HG03558 (cell line): ENCODE results near the gene CORT.
A peak's percentile ranks its signal among the peaks of the same experiment; 100 is the strongest.
"Not testable (repeated sequence)": the region's sequence is repeated elsewhere in the genome, so short reads cannot be mapped to it uniquely, and the experiment has no call there.

Experiments
- ATAC-seq: cut with Tn5 transposase; IDR thresholded peaks from one replicate; pipeline ENCODE4 v1.9.1; 2021; ENCODE audit warnings: moderate number of reproducible peaks; ENCODE audit not compliant: unreplicated experiment; ENCODE audit errors: extremely low read depth

Gene CORT

DNA sequence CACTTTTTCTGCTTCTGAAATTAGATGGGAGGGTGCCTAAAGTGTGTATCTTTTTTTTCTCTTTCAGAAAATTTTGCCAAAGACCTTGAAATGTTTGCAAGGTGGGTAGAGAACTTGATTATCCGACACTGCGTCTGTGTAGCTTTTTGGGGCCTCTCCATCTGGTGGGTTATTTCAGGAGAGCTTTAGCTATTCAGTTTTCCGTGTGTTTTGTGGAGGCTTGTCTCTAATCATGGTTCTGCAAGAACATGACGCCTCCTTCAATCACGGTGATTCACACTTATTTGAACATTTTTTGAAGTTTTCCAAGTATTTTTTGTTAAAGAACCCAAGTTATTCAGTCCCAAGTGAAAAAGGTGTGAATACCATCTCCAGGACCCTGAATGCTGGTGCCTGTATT, 15.2 kb upstream of the CORT start:
- ATAC-seq = no peak

DNA sequence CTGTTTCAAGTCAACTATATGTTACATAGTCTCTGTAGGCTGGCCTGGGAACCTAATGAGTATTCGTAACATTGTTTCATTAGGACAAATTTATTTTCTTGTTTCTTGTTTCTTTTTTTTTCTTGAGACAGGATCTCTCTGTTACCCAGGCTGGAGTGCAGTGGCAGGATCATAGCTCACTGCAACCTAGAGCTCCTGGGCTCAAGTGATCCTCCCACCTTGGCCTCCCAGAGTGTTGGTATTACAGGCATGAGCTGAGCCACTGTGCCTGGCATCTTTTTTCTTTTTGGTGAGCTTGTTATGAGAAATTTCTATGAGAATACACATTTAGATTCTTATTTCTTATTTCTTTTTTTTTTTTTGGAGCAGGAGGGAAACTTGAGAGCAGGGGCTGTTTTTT, 12.8 kb upstream of the CORT start:
- no peak for ATAC-seq

DNA sequence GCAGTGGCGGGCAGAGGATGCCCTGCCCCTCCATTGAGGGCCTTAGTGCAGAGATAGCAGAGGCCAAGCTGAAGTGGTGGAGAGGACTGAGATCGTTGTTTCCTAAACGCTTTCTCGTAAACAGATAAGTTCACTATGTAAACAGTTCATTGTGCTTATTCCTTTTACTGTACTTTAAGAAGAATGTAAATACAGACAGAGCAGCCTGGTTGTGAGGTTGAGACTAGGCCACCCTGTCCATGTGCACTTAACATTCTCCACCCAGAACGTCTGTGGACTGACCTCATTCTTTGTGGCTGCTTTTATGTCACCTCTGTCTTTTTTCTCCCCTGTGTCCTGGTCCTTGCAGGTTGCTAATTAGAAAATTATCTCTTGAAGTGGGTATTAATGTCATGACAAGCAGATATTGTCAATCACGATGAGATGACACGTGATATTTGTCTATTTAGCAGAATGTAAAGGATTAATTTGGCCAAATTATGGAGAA, 11.1 kb upstream of the CORT start:
- no peak for ATAC-seq

DNA sequence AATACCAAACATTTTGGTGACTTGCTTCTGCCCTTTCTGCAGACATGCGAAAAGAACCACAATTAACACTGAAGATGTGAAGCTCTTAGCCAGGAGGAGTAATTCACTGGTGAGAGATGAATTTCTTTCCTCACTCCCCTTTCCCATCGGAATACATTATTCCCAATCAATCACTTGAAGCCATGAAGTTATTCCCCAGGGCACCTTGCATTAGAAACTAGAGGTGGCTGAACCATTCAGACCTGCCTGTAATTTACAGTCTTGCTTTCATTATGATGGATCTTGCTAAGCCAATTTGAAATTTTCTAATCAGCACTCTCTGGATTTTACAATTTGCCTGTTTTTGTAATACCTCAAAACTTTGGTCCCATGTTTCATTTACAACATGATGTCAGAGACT, 9.5 kb upstream of the CORT start:
- no peak for ATAC-seq

DNA sequence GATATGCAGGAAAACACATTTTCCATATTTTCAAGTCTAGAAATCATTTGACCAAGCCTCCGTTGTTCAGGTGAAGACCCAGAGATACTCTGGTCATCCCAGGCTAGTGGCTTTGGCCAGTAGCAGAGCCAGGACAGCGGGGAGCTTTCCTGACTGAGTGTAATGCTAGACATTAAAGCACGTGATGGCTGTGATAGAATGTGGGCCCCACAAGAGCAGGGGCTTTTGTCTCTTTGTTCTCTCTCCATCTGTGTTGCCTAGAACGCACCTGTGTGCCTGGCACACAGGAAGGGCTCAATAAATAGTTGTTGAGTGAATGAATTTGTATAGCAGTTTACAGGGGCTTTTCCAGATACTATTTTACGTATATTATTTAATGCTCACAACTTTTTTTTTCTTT, 9.0 kb upstream of the CORT start:
- ATAC-seq = no peak

DNA sequence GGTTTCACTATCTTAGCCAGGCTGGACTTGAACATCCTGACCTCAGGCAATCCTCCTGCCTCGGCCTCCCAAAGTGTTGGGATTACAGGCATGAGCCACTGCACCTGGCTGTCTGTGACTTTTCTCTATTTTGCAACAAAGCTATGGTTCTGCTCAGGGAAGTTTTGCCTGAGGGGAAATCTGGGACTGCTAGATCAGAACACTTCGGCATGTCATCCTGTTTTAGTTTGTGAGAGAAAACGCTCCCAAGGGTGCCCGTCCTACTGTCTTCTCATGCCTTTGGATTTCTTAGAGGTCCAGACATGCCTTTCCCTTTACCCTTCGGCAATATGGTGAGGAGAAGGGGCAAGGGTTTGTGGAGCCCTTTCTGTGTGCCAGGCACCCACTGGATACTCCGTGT, 5.6 kb upstream of the CORT start:
- no peak for ATAC-seq

DNA sequence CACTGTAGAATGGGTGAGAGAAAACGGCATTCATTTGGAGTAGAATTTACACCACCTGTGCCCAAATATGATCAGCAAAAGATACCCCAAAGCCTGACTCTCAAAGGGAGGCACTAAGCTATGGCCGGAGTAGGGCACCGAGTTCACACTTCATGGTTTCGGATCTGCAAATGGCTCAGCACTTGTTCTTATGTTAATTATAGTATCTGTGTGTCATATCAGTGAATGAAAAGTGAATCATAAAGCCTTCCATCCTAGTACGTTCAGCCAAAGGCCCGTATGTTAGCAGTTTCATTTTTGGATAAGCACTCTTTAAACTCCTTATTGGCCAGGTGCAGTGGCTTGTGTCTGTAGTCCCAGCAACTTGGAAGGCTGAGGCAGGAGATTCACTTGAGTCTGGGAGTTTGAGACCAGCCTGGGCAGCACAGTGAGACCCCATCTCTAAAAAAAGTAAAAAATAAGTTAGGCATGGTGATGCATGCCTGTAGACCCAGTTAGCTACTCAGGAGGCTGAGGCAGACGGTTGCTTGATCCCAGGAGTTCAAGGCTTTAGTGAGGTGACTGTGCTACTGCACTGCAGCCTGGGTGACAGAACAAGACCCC, 4.9 kb upstream of the CORT start:
- no peak for ATAC-seq

DNA sequence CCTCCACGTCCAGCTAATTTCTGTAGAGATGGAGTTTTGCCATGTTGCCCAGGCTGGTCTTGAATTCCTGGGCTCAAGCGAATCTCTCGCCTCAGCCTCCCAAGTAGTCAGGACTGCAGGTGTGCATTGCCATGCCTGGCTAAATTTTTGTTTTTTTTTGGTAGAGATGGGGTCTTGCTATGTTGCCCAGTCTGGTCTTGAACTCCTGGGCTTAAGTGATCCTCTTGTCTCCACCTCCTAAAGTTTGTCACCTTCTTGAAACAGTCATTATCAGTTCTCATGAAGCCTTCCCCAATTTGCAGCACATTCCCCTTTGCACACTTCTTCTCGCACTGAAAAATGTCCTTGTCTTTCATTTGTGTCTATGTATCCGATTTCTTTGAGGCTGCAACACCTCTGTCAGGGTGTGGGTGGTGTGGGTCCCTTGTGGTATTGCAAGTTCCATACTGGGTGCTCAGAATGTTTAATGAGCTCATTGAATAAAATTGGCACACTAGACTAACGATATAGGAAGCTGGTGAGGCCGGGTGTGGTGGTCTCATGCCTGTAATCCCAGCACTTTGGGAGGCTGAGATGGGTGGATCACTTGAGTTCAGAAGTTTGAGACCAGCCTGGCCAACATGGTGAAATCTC, 2.9 kb upstream of the CORT start:
- ATAC-seq = no peak

DNA sequence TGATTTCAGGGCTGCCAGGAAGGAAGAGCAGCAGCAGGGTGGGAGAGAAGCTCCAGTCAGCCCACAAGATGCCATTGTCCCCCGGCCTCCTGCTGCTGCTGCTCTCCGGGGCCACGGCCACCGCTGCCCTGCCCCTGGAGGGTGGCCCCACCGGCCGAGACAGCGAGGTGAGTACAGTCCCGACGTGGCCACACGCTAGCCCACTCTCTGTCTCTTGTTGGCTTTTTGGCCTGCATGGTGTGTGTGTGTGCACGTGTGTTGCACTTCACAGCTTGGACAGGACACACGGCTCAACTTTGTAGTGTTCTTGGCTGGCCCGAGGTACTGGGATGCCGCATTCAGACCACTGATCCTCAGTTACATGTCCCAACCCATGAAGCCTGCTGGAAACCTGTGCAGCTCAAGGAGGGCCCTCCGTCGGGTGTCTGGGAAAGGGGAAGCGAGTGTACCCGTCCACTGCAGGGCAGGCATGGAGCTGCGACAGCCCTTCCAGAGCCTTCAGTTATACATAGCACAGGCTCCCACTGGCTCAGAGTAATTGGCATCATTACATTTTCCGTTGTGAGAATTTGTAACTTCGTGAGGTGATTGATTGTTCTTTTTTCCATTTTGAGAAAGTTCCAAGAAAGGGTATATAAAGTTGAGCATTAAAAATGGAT, 454 bp downstream of the CORT start:
- ATAC-seq = no peak

DNA sequence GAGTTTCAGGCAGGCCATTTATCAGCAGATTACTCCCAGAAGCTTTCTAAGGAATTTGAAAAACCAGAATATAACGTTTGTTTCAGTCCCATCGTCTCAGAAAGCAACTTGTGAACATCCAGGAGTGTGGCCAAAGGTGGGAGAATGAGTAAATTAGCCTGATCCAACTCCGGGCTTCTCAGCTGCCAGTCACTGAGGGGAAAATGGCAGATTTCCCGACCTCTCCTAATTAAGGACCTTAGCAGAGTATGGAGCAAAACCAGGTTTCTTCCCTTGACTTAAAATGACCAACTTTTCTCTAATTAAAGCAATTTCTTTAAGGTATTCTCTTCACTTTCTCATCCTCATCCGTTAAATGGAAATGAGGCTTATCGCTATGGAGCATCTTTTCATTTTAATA, 1.0 kb downstream of the CORT start:
- no peak for ATAC-seq

DNA sequence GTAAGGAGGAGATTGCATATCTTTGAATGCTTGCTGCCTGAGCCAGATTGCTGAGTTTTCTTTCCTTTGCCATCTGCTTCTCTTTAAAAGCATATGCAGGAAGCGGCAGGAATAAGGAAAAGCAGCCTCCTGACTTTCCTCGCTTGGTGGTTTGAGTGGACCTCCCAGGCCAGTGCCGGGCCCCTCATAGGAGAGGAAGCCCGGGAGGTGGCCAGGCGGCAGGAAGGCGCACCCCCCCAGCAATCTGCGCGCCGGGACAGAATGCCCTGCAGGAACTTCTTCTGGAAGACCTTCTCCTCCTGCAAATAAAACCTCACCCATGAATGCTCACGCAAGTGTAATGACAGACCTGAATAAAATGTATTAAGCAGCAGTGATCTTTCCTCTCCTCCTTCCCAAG, 1.5 kb downstream of the CORT start:
- ATAC-seq = no peak

DNA sequence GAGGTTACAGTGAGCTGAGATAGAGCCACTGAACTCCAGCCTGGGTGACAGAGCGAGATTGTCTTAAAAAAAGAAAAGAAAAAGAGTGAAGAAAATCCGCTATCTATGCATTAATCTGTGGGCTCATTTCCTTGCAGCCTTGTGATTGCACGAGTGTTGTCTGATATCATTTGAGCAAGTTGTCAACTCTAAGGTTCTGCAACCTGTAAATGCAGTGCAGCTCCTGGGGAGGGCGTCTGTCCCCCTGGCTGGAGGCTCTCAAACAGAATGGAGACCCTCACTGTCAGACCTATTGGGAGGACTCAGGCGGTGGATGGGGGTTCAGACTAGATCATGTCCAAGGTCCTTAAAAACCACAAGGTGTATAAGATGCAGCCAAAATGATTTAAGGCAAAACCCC, 6.2 kb downstream of the CORT start:
- ATAC-seq = no peak

DNA sequence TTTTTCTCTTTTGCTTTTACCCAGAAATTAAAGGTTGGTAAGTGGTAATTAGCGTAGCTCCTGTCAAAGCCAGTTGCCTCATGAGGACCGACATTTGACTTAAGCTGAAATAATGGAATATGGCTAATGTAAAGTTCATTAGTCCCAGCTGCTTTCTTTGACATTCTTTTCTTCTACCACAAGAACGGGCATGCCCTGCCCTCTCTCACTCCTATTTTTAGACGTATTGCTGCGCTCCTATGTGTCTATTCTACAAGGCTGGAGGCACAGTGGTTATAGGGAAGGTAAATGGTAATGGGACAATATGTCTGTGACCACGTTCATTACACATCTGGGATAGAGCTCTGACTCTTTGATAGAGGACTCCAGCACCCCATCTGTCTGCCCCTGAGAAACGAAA, 6.8 kb downstream of the CORT start:
- no peak for ATAC-seq

DNA sequence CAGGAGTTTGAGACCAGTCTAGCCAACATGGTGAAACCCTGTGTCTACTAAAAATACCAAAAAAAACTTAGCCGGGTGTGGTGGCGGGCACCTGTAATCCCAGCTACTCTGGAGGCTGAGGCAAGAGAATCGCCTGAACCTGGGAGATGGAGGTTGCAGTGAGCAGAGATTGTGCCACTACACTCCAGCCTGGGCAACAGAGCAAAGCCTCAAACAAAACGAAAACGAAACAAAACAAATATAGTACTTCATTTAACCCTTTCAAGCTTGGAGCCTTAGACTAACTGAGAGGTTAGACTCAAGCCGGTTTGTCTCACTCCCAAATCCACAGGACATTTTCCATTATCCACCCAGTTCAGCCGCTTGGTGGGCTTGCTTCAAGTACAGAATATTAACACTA, 7.6 kb downstream of the CORT start:
- not testable (repeated sequence) for ATAC-seq

DNA sequence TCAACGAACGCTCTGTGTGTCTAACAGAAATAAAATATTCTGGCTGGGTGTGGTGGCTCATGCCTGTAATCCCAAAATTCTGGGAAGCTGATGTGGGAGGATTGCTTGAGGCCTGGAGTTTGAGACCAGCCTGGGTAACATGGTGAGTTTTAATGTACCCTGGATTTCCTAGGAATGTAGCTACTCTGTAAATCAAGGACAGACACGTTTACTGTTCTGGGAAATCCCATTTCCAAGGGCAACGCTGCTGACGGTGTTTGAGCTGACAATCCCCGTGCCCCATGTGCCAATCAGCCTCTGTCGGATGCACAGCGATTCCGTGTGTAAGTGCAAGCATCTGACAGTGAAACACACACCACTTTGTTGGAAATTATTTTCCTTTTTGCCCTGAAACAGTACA, 8.0 kb downstream of the CORT start:
- no peak for ATAC-seq

DNA sequence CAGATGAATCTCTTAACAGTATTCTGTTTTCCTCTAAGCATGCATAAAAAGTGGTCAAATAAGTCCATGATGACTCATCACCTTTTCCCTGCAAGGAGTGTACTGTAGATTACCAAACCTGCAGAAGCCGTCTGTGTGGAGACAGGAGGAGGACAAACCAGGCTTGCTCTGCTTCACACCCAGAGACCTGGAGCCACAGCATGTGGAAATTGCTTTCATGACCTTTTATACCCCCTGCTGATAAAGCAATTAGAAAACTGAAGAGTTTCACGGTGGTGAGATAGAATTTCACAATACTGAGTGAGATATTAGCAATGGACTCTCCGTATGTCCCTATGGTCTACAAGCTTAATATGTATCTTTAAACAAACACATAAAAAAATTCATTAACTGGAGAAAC, 9.4 kb downstream of the CORT start:
- ATAC-seq = no peak

DNA sequence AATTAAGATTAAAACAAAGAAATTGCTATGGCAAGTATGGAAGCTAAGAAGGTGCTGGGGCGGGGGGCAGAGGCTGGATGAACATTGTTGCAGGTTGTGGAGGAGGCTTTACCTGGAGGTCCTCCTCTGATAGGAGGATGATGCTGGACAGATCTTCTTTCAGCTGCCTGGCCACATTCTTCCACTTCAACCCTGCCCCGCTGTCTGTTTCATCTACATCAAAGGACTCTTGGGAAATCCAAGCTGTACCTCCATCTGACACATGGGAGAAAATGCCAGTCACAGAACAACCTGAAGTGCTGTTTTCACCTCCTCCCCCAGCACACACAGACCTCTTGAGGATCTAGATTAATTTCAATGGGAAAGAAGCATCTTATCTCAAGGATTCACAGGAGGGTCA, 17.2 kb downstream of the CORT start:
- no peak for ATAC-seq

DNA sequence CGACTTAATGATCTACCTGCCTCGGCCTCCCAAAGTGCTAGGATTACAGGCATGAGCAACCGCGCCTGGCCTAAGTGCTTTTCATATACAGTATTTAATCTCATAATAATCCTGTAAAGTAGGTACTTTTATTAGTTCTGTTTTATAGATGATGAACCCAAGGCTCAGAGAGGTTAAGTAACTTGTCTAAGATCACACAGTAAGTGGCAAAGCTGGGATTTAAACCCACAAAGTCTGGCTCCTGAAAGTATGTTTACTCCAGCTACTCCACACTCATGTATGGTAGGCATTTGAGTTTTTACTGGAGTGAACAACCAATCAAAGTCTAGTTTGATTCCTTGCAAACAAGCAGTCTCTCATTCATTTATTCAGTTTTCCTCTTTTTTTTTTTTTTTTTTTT, 20.2 kb downstream of the CORT start:
- no peak for ATAC-seq

DNA sequence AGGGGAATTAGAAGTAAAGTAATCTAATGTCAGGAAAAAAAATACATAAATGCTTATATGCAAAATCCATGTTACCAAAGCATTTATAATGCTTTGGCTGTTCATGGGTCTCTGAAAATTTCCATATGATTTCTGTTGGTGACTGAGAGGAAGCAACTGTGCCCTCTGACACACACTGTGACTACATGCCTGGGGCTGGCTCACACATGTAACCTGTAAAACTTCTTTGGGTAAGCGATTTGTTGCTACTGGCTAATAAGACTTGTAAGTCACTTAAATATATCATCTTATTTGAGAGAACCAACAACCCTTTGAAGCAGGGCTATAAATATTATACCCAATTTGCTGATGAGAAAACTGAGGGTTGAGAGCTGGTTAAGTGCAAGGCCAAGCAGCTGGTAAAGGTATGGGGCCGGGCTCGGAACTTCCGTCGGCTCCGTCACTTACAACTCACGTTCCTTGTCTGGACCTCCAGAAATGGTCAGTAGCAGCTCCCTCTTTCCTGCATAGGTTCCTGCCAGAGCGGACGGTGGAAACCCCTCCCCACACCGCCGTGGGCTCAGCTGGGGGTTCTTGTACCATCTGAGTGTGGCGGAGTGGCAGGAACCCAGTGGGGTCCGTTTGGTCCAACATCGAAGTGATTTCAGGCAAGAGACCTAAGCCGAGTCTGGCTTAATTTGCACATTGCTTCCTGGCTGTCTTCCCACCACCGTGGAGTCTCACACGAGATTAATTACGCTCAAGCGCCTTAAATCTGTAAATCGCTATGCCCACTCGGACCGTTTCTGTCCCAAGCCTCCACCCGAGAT, 21.8 kb downstream of the CORT start:
- no peak for ATAC-seq

DNA sequence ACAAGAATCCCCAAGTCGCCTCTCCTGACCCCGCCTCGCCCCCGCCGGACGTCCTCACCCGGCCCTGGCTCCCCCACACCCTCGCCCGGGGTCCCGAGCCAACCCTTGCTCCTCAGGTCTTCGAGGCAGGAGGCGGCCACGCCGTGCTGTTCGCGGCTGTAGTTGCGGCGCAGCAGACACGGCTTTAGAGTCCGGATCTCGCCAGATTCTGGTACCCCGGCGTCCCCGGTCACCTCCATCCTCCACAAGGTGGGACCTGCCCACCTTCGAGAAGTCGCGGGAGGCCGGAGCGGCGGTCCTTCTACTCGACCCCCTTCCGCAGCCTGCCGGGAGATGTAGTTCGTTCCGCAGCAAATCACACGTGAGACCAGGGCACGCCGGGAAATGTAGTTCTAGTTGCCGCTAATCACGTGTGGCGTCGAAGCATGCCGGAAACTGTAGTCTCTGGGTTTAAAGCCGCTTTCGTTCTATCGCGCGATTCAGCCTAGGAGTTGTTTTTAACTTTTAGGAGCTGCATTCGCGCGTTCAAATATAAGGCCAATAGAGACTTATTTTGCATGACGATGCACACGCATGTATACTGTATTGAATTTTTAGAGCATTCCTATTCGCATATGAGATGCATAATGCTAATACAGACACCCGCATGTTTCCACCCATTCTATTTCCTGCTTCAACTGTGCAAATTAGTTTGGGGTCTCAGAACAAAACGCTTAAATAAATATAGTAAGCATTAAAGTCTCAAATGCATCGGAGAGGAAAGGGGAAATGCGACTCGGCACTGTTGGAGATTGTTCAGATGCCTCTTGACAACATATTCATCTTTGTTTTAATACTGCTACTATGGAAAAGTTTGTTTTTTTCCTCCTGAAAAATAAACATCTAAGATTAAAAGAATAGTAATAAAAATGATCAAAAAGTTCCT, 22.7 kb downstream of the CORT start, which contains the start of gene DFFA:
TSS of gene DFFA (minus strand) at position 310 of the 925 bp plus-strand sequence. CDS start at position 239, 71 bp downstream.
- peak; percentile 78 for ATAC-seq
